Activated CD4-positive, alpha-beta T cell treated with anti-CD3 and anti-CD28 coated beads for 36 hours (primary cell): Measurements from ENCODE around the gene ROR1. TPM values are rescaled to one million over a fixed set of nuclear protein-coding genes. Genes with fewer than 3 reads are reported as not detected.

ENCODE experiments used
- ATAC-seq: fragments of 200-7000 bp; cut with Tn5 transposase; one replicate; pipeline ENCODE4 v1.10.0; 2021; ENCODE audit warnings: mild to moderate bottlenecking, moderate library complexity
- CTCF ChIA-PET: fragments of 350-600 bp; sonication (Branson Sonifier 250); formaldehyde crosslinking; loops from one replicate; lab custom pipeline; 2021; ENCODE audit warnings: antibody characterized with exemption; lab: Charles Lee
- POLR2A ChIA-PET: fragments of 350-600 bp; sonication (Branson Sonifier 250); formaldehyde crosslinking; loops from one replicate; lab custom pipeline; 2021; ENCODE audit warnings: antibody characterized with exemption, inconsistent platforms; lab: Charles Lee
- DNase-seq: peaks from one replicate; pipeline ENCODE4 v3.0.0-alpha.2; 2020
- H3K27ac Mint-ChIP-seq: one replicate; pipeline ENCODE4 v1.8.0; 2021; ENCODE audit warnings: mixed read lengths
- H3K27me3 Mint-ChIP-seq: one replicate; pipeline ENCODE4 v1.8.0; 2021; ENCODE audit warnings: mixed read lengths
- H3K36me3 Mint-ChIP-seq: one replicate; pipeline ENCODE4 v1.8.0; 2021; ENCODE audit warnings: low read depth, mixed read lengths
- H3K4me1 Mint-ChIP-seq: one replicate; pipeline ENCODE4 v1.8.0; 2021; ENCODE audit warnings: mixed read lengths
- H3K4me3 Mint-ChIP-seq: one replicate; pipeline ENCODE4 v1.8.0; 2021; ENCODE audit warnings: mild to moderate bottlenecking, moderate library complexity, mixed read lengths
- H3K9me3 Mint-ChIP-seq: one replicate; pipeline ENCODE4 v1.8.0; 2021; ENCODE audit warnings: low read depth, mixed read lengths
- intact Hi-C, 2 experiments: fragments of 100-400 bp; cut with DNase I in 1 of 2; cut with micrococcal nuclease in 1 of 2; formaldehyde crosslinking; loops; one replicate each; pipeline versions ENCODE4 v1.14.2 to v1.15.1; 2022 to 2024; cut with DNase I, micrococcal nuclease
- total RNA-seq, 2 experiments: library from RNA; stranded (reverse); gene quantifications; one replicate each; pipeline ENCODE4 v1.2.3, GENCODE V29; 2021

The ROR1 gene
- total RNA-seq, 2 experiments from 2014 or later = 0.21 TPM; not detected in 1

- intact Hi-C loops = no loop called here
- H3K4me1 Mint-ChIP-seq = no peaks in the 10 kb centered on the region
- no peaks in the 10 kb centered on the region for H3K27me3 Mint-ChIP-seq
- no peak overlapping the region for H3K4me3 Mint-ChIP-seq
- ATAC-seq = no peak
- ChIA-PET CTCF (no interaction called here), POLR2A (no interaction called here)
- DNase-seq = no peak
- no peak overlapping the region for H3K27ac Mint-ChIP-seq
- no peaks in the 10 kb centered on the region for H3K9me3 Mint-ChIP-seq
- H3K36me3 Mint-ChIP-seq = no peaks in the 10 kb centered on the region
These were observed 104.0 kb downstream of the ROR1 start for GRCh38 chr1:63877816-63878215.

GRCh38 chr1:63878932-63879331 lies 105.1 kb downstream of the ROR1 start:
- no peak for DNase-seq
- ATAC-seq = no peak
- ChIA-PET POLR2A (no interaction called here), CTCF (no interaction called here)
- Mint-ChIP-seq H3K36me3 (no peaks in the 10 kb centered on the region), H3K9me3 (no peaks in the 10 kb centered on the region), H3K4me1 (no peaks in the 10 kb centered on the region), H3K27ac (no peak overlapping the region), H3K4me3 (no peak overlapping the region), H3K27me3 (no peaks in the 10 kb centered on the region)
- intact Hi-C loops = no loop called here

GRCh38 chr1:63880958-63881576 lies 107.2 kb downstream of the ROR1 start:
- H3K27ac Mint-ChIP-seq = no peak overlapping the region
- intact Hi-C loops = no loop called here
- ATAC-seq = no peak
- no peaks in the 10 kb centered on the region for H3K36me3 Mint-ChIP-seq
- H3K27me3 Mint-ChIP-seq = no peaks in the 10 kb centered on the region
- ChIA-PET POLR2A (no interaction called here), CTCF (interaction anchor here (1.5 kb wide), 1 partner anchor 10 kb away, joined by 4 read pairs; no protein-coding TSS in a partner anchor)
- H3K4me1 Mint-ChIP-seq = no peaks in the 10 kb centered on the region
- H3K9me3 Mint-ChIP-seq = no peaks in the 10 kb centered on the region
- H3K4me3 Mint-ChIP-seq = no peak overlapping the region
- DNase-seq = no peak

GRCh38 chr1:63882048-63882704 lies 108.4 kb downstream of the ROR1 start:
- H3K27me3 Mint-ChIP-seq = no peaks in the 10 kb centered on the region
- CTCF ChIA-PET = no interaction called here

GRCh38 chr1:63883494-63884235 lies 109.8 kb downstream of the ROR1 start:
- no peak overlapping the region for H3K4me3 Mint-ChIP-seq
- CTCF ChIA-PET = interaction anchor here (0.7 kb wide), 1 partner anchor 141 kb away, joined by 3 read pairs; no protein-coding TSS in a partner anchor

More at GRCh38 chr1:63882048-63882704, 108.4 kb downstream of the ROR1 start:
- DNase-seq (no peak), ATAC-seq (no peak)
- H3K9me3 Mint-ChIP-seq = no peaks in the 10 kb centered on the region
- no peak overlapping the region for H3K27ac Mint-ChIP-seq
- POLR2A ChIA-PET = no interaction called here
- H3K4me1 Mint-ChIP-seq = no peaks in the 10 kb centered on the region
- no peak overlapping the region for H3K4me3 Mint-ChIP-seq
- intact Hi-C loops = no loop called here
- H3K36me3 Mint-ChIP-seq = no peaks in the 10 kb centered on the region

GRCh38 chr1:63884486-63884885 lies 110.7 kb downstream of the ROR1 start:
- DNase-seq (no peak), ATAC-seq (no peak)
- intact Hi-C loops = no loop called here
- H3K27me3 Mint-ChIP-seq = no peaks in the 10 kb centered on the region
- H3K36me3 Mint-ChIP-seq = no peaks in the 10 kb centered on the region
- H3K27ac Mint-ChIP-seq = no peak overlapping the region
- CTCF ChIA-PET = no interaction called here
- H3K9me3 Mint-ChIP-seq = no peaks in the 10 kb centered on the region
- POLR2A ChIA-PET = no interaction called here
- no peak overlapping the region for H3K4me3 Mint-ChIP-seq
- no peaks in the 10 kb centered on the region for H3K4me1 Mint-ChIP-seq

More at GRCh38 chr1:63883494-63884235, 109.8 kb downstream of the ROR1 start:
- Mint-ChIP-seq H3K9me3 (no peaks in the 10 kb centered on the region), H3K4me1 (no peaks in the 10 kb centered on the region), H3K27ac (no peak overlapping the region), H3K27me3 (no peaks in the 10 kb centered on the region), H3K36me3 (no peaks in the 10 kb centered on the region)
- POLR2A ChIA-PET = no interaction called here
- ATAC-seq (no peak), DNase-seq (no peak)
- intact Hi-C loops = no loop called here

- Mint-ChIP-seq H3K36me3 (no peaks in the 10 kb centered on the region), H3K27me3 (no peaks in the 10 kb centered on the region), H3K4me1 (no peaks in the 10 kb centered on the region), H3K9me3 (no peaks in the 10 kb centered on the region), H3K4me3 (no peak overlapping the region), H3K27ac (no peak overlapping the region)
- intact Hi-C loops = no loop called here
- ChIA-PET CTCF (interaction anchor here (0.8 to 0.9 kb wide), 2 partner anchors 34 to 64 kb away, joined by 3 to 5 read pairs; no protein-coding TSS in a partner anchor), POLR2A (no interaction called here)
- DNase-seq (no peak), ATAC-seq (no peak)
These were observed 112.1 kb downstream of the ROR1 start for GRCh38 chr1:63885899-63886298.

GRCh38 chr1:63886340-63886739 lies 112.5 kb downstream of the ROR1 start:
- intact Hi-C loops = no loop called here
- POLR2A ChIA-PET = no interaction called here
- Mint-ChIP-seq H3K36me3 (no peaks in the 10 kb centered on the region), H3K4me3 (no peak overlapping the region), H3K27me3 (no peaks in the 10 kb centered on the region), H3K4me1 (no peaks in the 10 kb centered on the region), H3K27ac (no peak overlapping the region), H3K9me3 (no peaks in the 10 kb centered on the region)
- DNase-seq = no peak
- no peak for ATAC-seq
- CTCF ChIA-PET = interaction anchor here (0.6 to 0.9 kb wide), 2 partner anchors 65 to 419 kb away, joined by 3 read pairs; no protein-coding TSS in a partner anchor

GRCh38 chr1:63887809-63888208 lies 114.0 kb downstream of the ROR1 start:
- Mint-ChIP-seq H3K27me3 (no peaks in the 10 kb centered on the region), H3K27ac (no peak overlapping the region), H3K9me3 (no peaks in the 10 kb centered on the region), H3K36me3 (no peaks in the 10 kb centered on the region), H3K4me1 (no peaks in the 10 kb centered on the region), H3K4me3 (no peak overlapping the region)
- DNase-seq = no peak
- ATAC-seq = no peak
- POLR2A ChIA-PET = no interaction called here
- CTCF ChIA-PET = interaction anchor here (0.9 kb wide), 1 partner anchor 31 kb away, joined by 4 read pairs; no protein-coding TSS in a partner anchor
- intact Hi-C loops = no loop called here

- no peaks in the 10 kb centered on the region for H3K4me1 Mint-ChIP-seq
- H3K27ac Mint-ChIP-seq = no peak overlapping the region
- CTCF ChIA-PET = no interaction called here
- DNase-seq = no peak
- no peaks in the 10 kb centered on the region for H3K9me3 Mint-ChIP-seq
- POLR2A ChIA-PET = no interaction called here
- no peak overlapping the region for H3K4me3 Mint-ChIP-seq
- peaks cover 1% of the 10 kb centered on the region for H3K27me3 Mint-ChIP-seq
- ATAC-seq = no peak
- intact Hi-C loops = no loop called here
- no peaks in the 10 kb centered on the region for H3K36me3 Mint-ChIP-seq
These were observed 115.2 kb downstream of the ROR1 start for GRCh38 chr1:63888984-63889383.

GRCh38 chr1:63890468-63890867 lies 116.7 kb downstream of the ROR1 start:
- POLR2A ChIA-PET = no interaction called here
- peaks cover 3% of the 10 kb centered on the region for H3K27me3 Mint-ChIP-seq
- intact Hi-C loops = no loop called here
- ATAC-seq (no peak), DNase-seq (no peak)
- CTCF ChIA-PET = no interaction called here
- no peak overlapping the region for H3K4me3 Mint-ChIP-seq
- no peak overlapping the region for H3K27ac Mint-ChIP-seq
- no peaks in the 10 kb centered on the region for H3K9me3 Mint-ChIP-seq
- H3K36me3 Mint-ChIP-seq = no peaks in the 10 kb centered on the region
- H3K4me1 Mint-ChIP-seq = no peaks in the 10 kb centered on the region
